DND-41 (cell line): ENCODE data around the gene PPP1R13B.

ENCODE experiments used
- CTCF ChIP-seq: IDR thresholded peaks from 2 replicates; pipeline ENCODE4 v1.5.1; 2012; ENCODE audit warnings: borderline replicate concordance, low read length, moderate library complexity, mild to moderate bottlenecking; ENCODE audit not compliant: poor library complexity, severe bottlenecking; ENCODE audit errors: extremely low read depth
- EZH2 ChIP-seq: IDR thresholded peaks from 3 replicates; pipeline ENCODE4 v1.6.1; 2012; ENCODE audit warnings: borderline replicate concordance, low read depth, mild to moderate bottlenecking, moderate library complexity, low read length, inconsistent platforms; ENCODE audit not compliant: severe bottlenecking

DNA sequence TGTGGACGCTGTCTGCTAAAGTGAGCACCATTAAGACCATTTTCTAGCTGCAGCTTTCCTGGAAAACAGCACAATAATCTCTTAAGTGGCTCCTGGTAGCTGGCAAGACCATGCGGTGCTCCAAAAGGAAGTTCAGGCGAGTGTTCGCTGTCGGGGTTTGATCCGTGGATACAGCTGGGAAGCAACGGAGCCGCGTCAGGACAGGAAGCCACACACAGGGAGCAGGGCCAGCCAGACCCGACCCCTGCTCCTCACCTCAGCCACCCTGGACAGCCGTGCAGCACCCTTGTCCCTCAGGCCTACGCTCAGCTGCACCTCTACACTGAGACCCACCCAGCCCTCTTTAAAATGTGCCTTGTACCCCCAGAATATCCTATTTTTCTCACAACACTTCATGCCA, 112.4 kb downstream of the PPP1R13B start:
- TF ChIP-seq CTCF (no peak), EZH2 (no peak)
